HK-2 (cell line): ENCODE results near the gene AIRE.
"Not testable (repeated sequence)": the region's sequence is repeated elsewhere in the genome, so short reads cannot be mapped to it uniquely, and the experiment has no call there.

Experiments used
- DNase-seq: peaks from one replicate; pipeline ENCODE4 v3.0.0-alpha.2; 2018; ENCODE audit not compliant: unreplicated experiment

Gene AIRE

DNA sequence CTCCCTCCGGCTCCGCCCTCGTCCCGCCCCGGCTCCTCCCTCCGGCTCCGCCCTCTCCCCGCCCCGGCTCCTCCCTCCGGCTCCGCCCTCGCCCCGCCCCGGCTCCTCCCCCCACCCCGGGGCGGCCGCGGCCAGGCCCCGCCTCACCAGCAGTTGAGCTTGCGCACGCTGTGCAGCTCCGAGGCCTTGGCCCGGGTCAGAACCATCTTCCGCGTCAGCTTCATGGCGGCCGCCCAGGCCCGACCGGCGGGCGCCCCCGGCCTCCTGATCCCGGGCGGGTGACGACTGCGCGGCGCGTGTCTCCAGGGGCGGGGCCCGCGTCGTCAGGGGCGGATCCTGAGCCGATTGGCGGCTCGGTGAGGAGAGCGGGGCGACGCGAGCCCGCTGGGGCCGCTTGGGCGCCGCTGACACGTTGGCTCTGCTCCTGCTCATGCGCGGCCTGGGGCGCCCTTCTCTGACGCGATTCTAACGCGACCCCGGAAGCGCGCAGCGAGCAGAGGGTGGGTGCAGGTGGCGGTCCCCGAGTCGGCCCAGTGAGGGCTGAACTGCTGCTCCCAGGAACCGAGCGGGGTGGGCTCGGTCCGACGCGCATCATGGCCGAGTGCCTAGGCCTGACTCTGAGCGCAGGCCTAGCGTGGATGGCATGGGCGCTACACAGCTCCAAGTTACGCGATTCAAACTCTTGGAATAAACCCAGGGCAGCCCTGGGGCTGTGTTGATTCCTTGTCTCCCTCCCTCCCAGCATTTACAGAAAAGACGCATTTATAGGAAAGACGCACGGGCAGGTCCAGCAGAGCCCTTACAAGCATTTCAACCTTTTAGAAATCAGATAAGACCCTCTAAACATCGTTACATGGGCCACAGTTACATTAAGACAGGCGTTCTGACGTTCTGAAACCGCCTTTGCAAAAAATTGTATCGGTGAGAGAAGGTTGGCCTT lies 53.6 kb downstream of the AIRE start, which contains the start of gene CFAP410:
Gene CFAP410 (minus strand): TSS at position 420 of the 940 bp plus-strand sequence. CDS start 196 bp downstream, at position 224.
- peak; percentile 89 for DNase-seq

DNA sequence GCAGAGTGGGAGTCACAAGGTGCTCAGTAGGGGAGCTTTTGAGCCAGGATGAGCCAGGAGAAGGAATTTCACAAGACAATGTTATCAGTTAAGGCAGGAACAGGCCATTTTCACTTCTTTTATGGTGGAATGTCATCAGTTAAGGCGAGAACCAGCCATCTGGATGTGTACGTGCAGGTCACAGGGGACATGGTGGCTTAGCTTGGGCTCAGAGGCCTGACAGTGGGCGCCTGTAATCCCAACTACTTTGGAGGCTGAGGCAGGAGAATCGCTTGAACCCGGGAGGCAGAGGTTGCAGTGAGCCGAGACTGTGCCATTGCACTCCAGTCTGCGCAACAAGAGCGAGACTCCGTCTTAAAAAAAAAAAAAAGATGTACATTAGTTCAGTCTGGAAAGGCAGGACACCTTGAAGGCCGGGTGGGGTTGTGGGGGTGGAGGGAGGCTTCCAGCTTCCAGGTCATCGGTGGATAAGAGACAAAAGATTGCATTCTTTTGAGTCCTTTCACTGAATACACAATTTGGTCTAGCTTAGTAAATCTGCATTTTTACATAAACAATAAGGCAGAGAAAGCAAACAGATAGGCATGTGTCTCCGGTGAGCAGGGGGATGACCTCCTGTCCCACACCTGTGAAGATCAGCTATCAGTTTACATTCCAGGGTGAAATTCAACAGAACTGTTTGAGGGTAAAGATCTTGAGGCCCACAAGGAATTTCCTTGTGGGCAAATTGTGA lies 56.2 kb downstream of the AIRE start:
- not testable (repeated sequence) for DNase-seq

DNA sequence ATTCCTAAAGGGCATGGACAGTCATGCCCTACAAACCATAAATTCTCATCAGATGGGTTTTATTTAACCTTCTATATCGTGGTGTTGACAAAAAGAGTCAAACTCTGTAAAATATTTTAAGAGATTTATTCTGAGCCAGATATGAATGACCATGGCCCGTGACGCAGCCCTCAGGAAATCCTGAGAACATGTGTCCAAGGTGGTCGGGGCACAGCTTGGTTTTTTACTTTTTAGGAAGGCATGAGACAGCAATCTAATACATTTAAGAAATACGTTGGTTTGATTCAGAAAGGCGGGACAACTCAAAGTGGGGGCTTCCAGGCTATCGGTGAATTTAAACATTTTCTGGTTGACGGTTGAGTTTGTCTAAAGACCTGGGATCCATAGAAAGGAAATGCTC lies 57.3 kb downstream of the AIRE start:
- not testable (repeated sequence) for DNase-seq

DNA sequence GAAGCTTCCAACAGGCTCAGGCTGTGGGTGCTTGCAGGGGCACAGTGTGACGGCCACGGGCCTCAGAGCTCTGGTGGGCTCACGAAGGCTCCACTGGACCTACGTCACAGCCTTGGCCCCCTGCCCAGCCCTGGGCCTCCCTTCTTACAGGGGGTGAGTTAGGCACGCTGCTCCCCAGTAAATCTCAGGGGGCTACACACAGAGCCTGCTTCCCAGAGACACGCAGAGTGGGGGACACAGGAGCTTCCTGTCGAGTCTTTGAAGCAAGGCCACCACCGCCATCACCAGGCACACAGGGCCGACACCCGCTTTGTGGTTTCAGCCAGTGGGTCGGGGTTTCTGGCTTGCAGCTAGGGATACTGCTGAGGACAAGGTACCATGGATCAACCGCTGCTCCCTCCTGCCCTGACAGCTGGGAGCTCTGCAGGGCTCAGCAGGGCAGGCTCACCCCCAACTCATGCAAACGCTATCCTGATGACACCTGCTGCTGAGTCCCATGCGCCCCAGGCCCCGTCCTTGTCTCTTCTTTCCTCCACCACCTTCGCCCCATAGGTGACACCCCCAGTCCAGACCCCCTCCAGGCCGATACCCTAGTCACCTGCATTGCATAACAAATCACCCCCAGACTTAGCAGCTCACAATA lies 59.0 kb downstream of the AIRE start:
- DNase-seq = no peak

DNA sequence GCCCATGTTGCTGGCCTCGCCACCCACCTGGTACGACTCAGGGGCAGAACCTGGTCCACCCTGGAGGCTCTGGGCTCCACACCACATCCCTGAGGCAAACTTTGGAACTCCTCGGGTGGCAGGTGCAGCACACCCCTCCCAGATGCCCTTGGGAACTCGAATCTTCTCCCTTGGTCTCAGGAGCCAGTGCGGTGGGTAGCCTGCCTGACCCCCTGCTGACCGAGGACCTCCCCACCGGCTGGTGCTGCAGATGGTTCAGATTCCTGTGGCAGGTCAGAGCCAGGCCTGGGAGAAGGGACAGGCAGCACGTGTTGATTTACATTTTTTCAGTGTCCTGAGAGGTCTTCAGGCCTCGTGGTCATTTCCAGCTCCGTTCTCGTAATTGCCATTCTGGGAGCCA lies 59.8 kb downstream of the AIRE start:
- DNase-seq = no peak

DNA sequence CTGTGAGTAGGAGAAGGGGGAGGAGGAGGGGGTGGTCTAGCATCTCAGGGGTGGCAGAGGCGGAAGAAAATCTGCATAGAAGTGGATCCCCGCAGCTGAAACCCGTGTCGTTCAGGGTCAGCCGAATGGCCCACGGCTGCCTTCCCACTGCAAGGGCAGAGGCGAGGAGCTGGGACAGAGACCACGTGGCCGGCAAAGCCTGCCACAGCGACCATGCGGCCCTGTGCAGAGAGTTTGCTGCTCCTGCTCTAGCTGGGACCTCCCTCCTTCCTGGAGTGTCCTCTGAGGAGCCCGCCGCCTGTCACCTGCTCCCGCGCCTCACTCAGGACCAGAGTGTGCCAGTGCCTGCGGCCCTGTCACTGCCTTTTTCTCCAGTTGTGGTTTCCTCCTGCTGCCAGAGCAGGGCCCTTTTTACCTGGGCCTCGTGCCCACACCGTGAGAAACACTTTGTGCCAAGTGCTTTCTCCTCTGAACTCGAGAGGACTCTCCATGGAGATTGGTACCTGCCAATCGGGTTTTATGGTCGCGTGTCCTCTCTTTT lies 62.3 kb downstream of the AIRE start:
- DNase-seq = no peak
